Fibroblast of upper back skin (primary cell): ENCODE measurements around the gene CLIP3.
A peak's percentile ranks its signal among the peaks of the same experiment; 100 is the strongest.
"Not testable (repeated sequence)": the region's sequence is repeated elsewhere in the genome, so short reads cannot be mapped to it uniquely, and the experiment has no call there.

Source experiments
- DNase-seq: peaks from one replicate; pipeline ENCODE4 v3.0.0-alpha.2; 2013

CLIP3 gene, protein sequence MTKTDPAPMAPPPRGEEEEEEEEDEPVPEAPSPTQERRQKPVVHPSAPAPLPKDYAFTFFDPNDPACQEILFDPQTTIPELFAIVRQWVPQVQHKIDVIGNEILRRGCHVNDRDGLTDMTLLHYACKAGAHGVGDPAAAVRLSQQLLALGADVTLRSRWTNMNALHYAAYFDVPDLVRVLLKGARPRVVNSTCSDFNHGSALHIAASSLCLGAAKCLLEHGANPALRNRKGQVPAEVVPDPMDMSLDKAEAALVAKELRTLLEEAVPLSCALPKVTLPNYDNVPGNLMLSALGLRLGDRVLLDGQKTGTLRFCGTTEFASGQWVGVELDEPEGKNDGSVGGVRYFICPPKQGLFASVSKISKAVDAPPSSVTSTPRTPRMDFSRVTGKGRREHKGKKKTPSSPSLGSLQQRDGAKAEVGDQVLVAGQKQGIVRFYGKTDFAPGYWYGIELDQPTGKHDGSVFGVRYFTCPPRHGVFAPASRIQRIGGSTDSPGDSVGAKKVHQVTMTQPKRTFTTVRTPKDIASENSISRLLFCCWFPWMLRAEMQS

DNA sequence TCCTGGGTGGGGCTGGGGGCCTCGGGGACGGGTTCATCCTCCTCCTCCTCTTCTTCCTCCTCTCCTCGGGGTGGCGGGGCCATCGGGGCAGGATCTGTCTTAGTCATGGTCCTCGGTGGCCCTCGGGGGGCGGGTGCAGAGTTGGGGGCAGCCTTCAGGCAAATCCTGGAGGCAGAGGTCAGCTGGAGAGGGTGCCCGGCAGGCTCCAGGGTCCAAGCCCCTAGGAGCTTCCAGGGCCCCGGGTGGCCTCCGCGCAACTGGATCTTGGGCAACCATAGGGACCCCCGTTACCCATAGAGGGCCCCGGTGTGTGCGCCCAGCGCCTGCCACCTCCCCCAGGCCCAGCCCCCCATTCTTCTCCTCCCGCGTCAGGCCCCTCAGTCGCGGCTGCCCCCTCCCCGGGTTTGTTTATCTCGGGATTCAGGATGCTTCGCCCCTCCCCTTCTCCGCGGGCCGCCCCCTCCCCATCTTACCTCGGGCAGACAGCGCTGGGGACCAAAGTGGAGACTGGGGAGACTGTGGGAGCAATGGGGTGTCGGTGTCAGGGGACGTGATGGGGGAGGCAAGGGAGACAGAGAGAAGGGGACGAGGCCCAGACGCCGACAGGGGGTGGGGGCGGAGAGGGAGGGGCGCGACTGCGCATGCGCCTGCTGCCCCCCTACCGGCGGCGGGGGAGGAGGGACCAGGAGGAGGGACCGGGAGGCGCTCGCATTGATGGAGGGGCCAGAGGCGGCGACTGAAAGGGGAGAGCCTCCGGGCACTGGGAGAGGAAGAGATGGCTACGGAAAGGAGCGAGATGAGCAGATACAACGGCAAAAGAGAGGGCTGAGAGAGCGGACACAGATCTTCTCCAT lies at the start of gene CLIP3:
CLIP3 (minus strand) TSS at position 623 of the 854 bp plus-strand sequence; CDS start at position 107, 516 bp downstream.
- peak; percentile 79 for DNase-seq

DNA sequence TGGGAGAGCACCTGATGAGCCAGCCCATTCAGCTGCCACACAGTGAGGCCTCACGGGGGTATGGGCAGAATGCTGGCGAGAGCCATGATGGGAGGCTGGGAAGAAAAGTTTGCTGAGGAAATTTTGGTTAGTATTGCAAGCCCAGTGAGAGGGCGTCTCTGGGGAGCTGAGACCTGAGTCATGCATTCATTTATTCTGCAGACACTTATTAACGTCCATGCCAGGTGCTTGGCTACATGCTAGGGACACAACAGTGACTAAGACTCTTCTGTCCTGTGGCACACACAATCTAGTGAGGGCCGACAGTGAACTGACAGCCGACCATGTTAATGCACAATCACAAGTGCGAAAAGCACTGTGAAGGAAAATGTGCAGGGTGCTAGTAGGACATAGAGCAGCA lies 49.2 kb upstream of the CLIP3 start:
- DNase-seq, result peak; percentile 12

DNA sequence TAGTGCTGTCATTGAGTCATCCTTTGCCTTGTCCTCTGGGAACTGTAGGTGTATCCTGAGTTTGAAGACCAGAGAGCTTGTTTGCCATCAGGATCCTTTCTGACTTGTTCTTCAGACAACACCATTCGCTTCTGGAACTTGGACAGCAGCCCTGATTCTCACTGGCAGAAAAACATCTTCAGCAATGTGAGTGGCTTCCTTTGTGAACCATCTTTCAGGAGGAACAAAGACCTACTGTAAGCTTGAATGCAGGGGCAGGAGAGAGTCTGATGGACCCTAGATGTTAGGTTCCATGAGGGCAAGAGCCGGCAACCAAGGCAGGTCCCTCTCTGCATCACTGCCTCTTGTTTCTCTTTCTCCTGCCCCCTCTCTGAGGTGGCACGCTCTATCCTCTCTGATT lies 48.7 kb upstream of the CLIP3 start:
- no peak for DNase-seq

DNA sequence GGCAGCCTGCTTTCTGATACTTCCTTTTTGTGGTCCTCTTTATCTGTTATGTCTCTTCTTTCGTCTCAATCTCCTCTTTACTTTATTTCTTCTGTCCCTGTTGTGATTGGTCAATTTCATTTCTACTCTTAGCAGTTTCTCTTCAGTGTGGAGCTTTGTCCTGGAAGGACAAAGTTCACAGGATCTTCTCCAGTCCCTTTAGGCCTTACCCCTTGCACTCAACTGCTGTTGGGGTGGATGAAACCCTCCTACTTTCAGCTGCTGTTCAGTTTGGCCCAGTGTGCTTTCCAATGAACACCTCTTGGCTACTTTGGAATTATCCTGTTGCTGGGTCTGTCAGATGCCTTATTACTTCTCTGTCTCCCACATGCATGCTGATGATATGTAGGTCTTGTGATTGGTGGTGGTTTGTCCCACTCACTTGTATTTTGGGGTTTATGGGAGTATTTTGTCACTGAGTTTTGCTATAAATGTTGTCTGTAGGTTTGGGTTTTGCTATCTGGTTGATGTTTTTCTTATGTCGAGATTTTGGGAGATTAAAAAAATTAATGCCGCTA lies 46.8 kb upstream of the CLIP3 start:
- DNase-seq, result no peak

DNA sequence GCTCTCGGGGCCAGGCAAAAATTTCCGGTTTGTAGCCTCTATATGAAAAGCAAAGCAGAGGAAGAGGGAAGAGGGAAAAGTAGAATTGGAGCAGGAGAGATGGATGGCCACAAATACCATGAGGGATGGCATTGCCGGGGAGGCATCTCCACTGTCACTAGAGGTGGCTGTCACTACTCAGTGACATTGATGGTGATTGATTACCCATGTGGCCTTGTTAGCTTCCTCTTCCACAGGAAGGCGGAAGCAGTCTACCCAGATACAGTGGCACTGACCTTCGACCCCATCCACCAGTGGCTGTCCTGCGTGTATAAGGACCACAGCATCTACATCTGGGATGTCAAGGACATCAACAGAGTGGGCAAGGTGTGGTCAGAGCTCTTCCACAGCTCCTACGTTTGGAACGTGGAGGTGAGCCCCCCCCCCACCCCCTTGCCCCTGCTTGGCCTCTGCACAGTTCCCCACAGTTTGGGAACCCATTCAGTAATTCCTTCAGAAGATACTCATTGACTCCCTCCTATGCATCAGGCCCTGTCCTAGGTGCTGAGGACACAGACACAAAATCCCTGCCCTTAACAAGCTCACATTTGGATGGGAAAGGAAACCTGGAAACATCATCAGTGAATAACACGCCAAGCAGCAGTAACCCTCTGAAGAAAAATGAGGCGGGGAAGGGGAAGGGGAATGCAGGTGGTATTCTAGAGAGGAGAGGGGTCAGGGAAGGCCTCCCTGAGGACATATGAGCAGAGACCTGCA lies 40.6 kb upstream of the CLIP3 start:
- DNase-seq, result no peak

DNA sequence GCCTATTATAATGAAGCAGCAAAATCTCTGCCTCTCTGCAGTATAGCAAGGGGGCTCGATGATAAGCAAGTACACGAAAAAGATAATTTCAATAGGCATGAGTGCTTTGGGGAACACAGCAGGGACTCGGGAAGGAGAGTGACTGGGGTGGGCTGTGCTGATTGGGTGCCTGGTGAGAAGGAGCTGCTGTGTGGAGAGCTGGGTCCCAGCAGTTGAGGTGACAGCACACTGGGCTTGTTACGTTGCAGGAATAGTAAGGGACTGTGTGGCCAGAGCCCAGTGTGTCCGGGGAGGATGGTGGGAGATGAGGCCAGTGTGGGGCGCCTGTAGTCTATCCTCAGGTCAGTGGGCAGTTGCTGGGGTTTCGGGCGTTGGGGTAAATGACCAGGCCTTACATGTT lies 39.4 kb upstream of the CLIP3 start:
- DNase-seq, result no peak

DNA sequence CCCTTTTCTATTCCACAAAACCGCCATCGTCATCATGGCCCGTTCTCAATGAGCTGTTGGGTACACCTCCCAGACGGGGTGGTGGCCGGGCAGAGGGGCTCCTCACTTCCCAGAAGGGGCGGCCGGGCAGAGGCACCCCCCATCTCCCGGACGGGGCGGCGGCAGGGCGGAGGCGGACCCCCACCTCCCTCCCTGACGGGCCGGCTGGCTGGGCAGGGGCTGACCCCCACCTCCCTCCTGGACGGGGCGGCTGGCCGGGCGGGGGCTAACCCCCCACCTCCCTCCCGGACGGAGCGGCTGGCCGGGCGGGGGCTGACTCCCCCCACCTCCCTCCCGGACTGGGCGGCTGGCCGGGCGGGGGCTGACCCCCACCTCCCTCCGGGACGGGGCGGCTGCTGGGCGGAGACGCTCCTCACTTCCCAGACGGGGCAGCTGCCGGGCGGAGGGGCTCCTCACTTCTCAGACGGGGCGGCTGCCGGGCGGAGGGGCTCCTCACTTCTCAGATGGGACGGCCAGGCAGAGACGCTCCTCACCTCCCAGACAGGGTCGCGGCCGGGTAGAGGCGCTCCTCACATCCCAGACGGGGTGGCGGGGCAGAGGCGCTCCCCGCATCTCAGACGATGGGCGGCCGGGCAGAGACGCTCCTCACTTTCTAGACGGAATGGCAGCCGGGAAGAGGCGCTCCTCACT lies 36.3 kb upstream of the CLIP3 start:
- DNase-seq, result not testable (repeated sequence)

DNA sequence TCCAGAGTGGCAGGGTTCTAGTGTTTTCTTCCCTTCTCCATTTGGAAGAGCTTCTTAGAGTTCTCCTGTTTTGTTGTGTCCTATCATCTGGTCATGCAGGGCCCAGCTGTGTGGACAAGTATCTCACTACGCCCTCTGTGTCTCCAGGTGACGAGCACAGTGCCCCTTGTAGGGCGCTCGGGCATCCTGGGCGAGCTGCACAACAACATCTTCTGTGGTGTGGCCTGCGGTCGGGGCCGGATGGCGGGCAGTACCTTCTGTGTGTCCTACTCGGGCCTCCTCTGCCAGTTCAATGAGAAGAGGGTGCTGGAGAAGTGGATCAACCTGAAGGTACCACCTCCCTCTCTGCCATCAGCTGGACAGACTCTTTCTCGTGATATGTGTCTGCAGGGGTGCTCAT lies 35.0 kb upstream of the CLIP3 start:
- DNase-seq, result no peak

DNA sequence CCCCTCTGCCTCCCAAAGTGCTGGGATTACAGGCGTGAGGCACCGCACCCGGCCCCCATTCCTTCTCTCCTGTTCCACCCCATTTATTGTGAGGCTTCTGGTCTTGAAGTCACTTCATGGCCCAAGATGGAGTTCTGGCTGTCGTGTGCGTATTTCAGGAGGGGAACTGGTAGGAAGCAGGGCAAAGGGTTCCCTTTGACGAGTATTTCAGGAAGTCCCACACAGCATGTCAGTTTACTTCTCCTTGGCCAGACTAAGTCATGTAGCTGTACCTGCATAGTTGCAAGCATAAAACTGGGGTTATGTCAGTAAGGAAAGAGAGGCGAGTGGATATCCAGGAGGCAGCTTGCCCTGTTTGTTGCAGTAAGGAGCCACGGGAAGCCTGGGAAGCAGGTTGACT lies 32.2 kb upstream of the CLIP3 start:
- DNase-seq, result no peak

DNA sequence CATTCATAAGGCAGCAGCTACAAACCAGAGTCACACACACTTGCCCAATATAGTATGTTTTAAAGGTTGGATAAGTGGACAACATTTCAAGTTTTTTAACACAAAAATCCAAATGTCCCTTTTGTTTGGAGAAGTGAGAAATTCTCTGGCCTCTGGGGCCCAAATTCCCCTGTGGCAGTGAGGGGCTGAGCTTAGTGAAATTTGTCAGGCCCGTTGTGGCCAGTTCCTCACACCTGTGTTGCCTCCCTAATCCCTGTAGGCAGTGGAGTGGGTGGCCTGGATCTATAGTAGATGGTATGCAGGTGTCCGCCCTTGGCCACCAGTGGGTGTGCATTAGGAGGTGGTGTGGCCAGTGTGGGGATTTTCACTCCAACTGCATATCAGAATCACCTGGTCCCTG lies 28.7 kb upstream of the CLIP3 start:
- no peak for DNase-seq

DNA sequence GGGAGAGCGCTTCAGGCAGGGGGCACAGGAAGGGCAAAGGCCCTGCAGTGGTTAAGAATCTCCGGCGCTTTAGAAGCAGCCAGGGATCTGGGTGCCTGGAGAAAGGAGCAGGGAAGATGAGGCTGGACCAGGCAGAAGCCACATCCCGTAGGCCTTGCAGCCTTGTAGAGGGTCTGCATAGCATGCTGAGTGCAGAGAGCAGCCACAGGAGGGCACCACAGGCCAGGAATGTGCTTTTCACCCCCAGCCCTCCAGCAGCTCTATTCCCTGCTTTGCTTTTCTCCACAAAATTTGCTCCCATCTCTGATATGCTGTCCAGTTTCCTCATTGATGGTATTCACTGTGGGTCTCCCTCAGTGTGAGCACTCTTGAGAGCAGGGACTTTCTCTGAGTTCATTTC lies 27.8 kb upstream of the CLIP3 start:
- peak; percentile 54 for DNase-seq

DNA sequence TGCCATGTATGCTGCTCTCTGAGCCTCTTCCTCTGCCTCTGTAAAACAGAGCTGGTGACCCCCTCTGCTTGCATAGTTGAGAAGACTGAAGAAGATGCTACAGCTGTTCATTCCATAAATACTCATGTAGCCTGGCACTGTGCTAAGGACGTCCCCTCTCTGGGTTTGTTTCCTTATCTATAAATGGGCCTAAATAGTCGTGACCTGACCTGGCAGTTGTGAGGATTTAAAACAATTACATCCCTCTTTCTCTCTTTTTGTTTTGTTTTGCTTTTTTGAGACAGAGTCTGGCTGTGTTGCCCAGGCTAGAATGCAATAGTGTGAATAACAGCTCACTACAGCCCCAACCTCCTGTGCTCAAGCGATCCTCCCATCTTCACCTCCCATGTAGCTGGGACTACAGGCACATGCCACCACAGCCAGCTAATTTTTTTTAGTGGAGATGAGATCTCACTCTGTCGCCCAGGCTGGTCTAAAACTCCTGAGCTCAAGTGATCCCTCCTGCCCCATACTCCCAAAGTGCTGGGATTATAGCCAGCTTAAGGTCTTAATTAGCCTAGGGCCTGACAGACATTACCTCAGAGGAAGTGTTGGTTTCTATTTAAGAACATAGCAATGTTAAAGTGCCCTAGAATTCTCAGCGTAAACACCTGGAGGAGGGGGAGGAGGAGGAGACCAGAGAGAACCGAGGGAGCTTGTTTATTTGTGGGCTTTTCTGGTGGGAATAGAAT lies 26.7 kb upstream of the CLIP3 start:
- DNase-seq, result no peak

DNA sequence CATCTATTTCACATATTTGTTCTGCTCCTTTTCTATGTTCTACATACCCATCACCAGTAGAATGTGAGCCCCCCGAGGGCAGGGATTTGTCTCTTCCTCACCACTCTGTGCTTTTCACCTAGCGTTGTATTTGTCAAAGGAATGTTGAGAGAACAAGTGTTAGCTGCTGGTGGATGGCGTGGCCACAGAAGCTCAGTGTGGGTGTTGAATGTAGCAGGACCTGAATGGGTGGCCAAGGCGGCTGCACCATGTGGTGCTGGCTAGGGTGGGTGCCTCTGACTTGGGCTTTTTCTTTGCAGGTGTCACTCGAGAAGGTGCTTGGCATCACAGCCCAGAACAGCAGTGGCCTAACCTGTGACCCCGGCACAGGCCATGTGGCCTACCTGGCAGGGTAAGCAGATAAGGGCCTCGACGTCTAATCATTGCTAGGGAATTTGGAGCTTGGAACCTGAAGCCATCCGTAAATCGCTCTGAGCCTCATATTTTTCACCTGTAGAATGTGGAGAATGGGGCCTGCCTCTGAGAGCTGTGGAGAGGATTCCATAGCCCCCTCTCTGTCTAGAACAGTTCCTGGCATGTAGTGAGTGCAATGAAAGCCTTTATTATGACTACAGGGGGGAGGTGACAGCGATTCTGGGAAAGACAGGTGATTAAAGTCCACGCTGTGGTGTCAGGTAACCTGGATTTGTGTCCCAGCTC lies 26.0 kb upstream of the CLIP3 start:
- DNase-seq, result no peak

DNA sequence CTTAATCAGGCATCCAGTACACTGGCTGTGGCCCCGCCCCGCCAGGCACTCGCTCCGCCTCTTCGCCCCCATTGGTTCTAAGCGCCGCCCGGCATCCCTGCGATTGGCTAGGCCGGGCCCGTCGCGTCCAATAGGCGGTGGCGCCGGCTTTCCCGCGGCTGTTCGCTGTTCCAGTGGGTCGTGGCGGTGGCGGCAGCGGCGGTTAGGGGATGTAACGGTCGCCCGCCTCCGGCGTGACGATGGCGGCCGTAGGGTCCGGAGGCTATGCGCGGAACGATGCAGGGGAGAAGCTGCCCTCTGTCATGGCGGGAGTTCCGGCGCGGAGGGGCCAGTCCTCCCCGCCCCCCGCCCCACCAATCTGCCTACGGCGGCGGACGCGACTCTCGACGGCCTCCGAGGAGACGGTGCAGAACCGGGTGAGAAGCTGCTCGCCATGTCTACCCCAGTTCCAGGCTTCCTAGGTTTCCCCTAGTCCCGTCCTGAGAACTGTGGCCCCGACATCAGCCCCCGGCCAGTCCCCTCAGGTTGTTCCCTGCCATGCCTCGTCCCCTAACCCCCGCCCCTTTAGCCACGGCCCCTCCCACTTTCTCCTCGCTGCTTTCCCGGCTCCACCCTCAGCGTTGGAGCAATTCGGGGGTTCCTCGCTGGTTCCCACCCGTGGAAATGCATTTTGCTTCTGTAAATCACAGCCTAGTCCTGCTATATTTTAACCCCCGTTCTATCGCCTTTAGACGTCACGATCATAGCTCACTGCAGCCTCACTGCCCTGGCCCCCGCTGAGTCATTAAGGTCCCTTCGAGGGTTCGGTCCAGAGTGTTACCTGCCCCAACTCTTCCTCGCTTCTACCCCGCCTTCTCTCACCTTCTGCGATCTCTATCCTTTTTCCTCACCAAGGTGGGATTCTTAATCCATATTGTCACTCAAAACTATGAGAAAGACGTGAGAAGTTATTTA lies 22.3 kb upstream of the CLIP3 start, which contains the start of gene WDR62:
WDR62 (plus strand) TSS at position 165 of the 954 bp plus-strand sequence; CDS start at position 240, 75 bp downstream.
- DNase-seq, result peak; percentile 90

DNA sequence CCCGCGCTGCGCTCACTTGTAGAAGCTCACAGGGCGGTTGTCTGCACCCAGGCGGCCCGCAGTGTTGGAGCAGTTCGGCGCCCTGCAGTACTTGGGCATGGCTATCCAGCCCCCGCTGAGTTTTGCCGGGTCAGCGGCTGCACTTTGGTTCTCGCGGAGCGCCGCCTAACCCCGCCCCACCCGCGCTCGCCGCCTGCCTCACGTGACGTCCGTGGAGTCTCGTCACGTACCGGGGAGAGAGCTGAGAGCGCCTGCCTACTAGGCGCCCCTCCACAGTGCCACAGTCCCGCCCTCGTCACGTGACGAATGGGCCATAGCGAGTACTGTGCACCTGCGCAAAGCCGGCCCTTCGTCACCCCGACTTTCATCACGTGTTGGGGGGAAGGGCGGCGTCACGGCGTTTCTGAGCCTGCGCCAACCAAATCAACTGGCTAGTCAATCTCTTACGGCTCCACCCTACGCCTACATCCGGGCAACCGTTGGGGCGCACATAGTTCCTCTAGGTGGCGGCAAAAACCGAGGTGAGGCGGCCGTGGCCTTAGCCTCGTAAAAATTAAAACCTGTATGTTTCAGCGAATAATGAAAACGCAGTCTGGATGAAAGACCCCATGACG lies 21.6 kb upstream of the CLIP3 start, which contains the start of gene THAP8:
THAP8 (minus strand) TSS at position 167 of the 614 bp plus-strand sequence; CDS start at position 99, 68 bp downstream.
- peak; percentile 99 for DNase-seq

DNA sequence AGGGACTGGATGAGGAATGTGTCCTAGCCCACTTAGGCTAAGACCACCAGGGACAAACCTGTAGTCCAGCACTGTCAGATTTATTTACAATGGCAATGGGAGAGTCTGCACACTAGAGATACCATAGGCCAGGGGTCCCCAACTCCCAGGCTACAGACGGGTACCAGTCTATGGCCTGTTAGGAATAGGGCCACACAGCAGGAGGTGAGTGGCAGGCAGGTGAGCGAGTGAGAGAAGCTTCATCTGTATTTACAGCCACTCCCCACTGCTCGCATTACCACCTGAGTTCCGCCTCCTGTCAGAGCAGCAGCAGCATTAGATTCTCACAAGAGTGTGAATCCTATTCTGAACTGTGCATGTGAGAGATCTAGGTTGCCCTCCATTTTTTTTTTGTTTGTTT lies 19.0 kb upstream of the CLIP3 start:
- DNase-seq, result no peak

DNA sequence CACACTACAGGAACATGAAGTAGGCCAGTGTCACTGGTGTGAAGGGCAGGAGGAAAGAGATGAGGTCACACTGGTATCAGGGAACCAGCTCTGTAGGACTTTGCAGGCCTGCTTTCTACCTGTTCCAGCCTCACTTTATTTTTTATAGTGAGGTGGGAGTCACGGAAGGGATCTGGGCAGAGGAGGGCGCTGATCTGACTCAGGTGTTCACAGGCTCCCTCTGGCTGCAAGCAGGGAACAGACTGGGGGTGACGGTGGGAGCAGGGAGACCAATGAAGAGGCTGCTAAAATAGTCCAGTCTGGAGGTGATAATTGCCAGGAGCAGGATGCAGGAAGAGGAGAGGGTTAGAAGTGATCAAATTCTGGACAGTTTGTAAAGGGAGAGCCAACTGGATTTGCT lies 18.6 kb upstream of the CLIP3 start:
- DNase-seq, result no peak

DNA sequence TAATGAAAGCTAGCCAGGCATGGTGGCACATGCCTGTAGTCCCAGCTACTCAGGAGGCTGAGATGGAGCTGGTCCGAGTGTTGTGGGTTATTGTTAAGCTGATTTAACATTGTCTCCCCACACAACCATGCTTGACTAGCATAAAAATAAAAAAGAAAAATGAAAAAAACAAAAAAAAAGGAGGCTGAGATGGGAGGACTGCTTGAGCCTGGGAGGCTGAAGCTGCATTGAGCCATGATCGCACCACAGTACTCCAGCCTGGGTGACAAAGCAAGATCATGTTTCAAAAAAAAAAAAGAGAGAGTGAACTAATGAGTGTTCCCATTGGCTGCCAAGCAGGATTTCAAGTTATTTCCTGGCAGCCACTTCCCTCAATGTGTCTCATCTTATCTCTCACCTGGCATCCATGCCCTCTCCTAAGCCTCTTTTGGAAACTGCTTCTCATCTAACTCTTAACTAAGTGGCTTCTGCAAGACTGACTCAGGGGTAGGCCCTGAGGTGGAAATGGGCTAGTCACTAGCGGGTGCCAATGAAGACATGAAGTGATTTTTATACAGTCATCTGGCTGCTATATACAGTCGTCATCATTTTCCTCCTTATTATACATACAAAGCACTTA lies 16.5 kb upstream of the CLIP3 start:
- DNase-seq, result no peak
